Occipital lobe (tissue), 2 donors: ENCODE measurements around the gene C17orf50. TPM values are rescaled to one million over a fixed set of nuclear protein-coding genes. Genes with fewer than 3 reads are reported as not detected.

Experiments used
- DNase-seq: peaks from one replicate; lab custom pipeline; 2025; lab: John Stamatoyannopoulos, UW
- total RNA-seq: library from RNA; depleted of rRNA; stranded (reverse); fragments of >200 nt; gene quantifications from one replicate; pipeline ENCODE4 v1.2.3, GENCODE V29; 2014

Gene C17orf50
- total RNA-seq: not detected

DNA sequence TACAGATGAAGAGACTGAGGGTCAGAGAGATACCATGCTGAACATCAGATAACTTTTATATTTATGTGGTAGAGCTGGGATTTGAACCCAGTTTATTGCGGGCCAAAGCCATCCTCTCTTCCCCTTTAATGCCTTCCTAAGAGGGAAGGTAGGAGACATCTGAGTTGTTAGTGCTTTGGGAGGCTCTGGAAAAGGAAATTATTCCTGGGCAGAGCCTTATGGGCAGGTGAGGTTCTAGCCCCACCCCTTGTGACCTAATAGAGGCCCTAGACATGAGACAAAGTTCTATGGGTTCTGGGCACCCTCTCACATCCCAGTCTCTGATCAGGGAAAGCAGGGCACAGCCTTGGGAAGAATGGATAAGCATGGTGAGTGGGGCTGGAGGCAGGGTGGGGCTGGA is at the start of gene C17orf50:
C17orf50 (plus strand) TSS at position 301 of the 400 bp plus-strand sequence; CDS start at position 356, 55 bp downstream.
- DNase-seq: no peak

GRCh38 chr17:35710950-35711349 is 49.7 kb upstream of the C17orf50 start:
- DNase-seq: no peak

- DNase-seq: no peak
Measured at GRCh38 chr17:35713069-35713728, 47.5 kb upstream of the C17orf50 start.

DNA sequence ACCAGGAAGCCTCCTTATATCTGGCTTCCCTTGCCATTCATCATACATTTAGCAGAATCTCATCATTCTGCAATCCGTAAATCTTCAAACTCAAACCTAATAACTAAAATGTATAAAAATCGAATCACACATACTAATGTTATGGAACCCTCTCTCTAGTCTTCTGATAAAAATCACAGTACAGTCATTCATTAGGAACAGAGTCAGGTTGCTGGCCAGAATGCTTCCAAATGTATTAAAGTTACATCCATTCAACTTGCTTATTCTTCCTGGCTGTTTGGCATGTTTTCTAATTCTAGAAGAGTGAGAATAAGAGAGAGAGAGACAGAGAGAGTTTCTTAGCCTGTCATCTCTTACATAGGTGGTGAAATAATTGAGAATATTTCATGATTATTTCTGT is 45.7 kb upstream of the C17orf50 start:
- DNase-seq: no peak

GRCh38 chr17:35715416-35715815 is 45.3 kb upstream of the C17orf50 start:
- no peak for DNase-seq

DNA sequence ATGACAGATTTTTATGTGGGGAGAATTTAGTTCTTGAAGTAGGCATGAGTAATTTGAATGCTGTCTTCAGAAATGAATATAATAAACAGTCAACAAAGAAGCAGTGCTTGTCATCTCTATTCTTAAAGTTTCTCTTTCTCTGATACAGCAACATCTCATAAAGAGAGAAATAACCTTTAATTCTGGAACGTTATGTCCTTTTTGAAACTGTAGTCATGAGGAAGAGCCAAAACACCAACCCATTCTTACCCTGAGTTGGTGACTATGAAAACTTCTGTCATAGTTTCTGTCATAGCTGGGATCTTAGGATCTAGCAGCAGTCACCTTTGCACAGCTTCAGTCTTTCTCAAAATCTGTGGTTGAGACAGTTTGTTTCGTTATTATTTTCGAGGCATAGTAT is 44.5 kb upstream of the C17orf50 start:
- no peak for DNase-seq

DNA sequence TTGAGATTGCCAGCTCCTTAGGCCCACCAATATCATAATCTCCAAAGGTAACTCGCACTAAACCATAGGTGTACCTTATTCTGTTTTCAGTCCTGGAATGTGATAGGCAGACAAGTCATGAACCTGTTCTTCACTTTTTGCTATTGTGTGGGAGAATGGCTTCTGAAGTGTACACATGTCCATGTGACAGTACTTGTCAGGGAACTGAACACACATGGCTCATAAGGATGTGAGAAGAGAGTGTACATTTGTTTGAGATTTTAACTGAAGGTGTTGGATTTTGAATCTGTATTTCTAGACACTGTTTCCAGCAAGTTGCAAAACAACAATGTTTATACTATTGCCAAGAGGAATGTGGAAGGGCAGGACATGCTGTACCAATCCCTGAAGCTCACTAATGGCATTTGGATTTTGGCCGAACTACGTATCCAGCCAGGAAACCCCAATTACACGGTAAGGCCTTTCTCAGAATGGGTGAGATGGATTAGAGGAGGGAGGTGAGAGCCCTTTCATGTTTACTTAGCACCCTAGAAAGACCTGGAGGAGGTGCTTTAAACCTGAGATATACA is 43.7 kb upstream of the C17orf50 start:
- no peak for DNase-seq

DNA sequence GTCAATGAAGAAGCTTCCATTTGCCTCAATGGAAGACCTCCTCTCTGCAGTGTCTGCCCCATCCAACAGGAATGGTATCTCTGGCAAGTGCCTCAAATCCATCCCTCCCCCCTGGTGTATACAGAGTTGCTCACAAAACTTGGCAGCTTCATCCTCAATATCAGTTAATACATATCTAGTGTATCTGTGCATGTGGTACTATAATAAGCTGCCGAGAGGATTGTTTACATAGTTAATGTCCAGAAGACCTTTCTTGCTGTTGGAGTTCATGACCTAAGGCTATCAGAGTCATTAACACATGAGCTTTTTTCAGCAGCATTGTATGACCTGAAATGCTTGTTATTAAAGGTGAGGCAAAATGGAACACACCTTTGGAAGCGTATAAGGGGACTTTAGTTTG is 43.2 kb upstream of the C17orf50 start:
- no peak for DNase-seq

GRCh38 chr17:35723735-35724134 is 37.0 kb upstream of the C17orf50 start:
- no peak for DNase-seq

- no peak for DNase-seq
Measured at GRCh38 chr17:35725058-35725457, 35.6 kb upstream of the C17orf50 start.

GRCh38 chr17:35725802-35726126 is 34.9 kb upstream of the C17orf50 start:
- no peak for DNase-seq

DNA sequence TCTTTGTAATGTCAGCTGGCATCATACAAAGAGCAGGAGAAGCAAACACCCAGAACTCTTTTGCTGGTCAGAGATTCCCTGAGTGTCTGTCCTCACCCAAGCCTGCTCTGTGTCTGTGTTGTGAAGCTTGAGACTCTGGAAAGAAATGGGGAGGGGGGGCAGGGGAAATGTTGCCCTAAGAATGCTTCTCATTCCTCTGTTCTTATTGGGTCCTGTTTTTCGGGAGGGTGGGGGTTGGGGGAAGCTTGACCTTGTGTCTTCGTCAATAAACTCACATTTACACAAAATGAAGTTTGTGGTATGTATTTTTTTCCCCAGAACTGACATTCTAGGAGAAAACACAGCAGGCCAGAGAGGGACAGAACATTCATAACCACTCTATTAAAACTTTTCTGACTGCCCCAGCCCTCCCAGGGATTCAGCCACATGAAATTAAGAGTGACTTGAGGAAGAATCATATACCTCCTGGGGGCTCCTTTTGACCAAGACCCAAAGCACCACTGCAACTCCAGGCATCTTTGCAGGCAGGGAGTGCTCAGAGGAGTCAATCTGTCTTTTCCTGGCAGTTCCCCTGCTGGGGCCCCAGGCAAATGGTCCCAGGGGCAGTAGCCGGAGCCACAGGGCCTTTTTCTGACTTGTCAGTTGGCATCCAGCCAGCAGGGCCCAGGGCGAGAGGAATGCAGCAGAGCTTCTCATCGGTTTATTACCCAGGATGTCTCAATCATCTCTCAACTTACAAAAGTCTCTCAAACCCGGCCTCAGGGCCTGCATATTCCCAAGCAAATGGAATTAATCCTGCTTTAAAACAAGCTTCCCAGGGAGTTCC is 34.3 kb upstream of the C17orf50 start:
- DNase-seq: no peak

DNA sequence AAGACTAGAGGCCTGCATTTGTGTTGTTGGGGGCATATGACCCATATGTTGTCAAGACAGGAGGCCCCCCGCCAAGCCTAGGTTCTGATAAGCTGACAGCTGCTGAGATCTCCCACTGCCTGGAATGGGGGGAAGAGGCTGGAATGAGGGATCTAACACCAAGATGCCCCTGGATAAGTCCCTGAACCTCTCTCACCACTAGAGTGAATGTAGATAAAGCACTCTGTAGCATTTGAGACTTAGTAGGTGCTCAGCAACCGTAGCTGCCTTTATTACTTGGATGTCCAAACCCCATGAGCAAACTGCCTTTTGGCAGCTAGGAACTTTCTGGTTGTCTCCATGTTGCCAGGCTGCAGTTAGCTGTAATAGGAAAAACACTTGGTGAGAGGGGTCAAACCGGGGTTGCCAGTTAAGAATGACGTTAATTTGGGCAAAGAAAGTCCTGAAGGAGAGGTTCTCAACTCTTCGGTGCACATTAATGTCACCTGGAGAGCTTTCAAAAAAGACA is 33.7 kb upstream of the C17orf50 start:
- DNase-seq: no peak

DNA sequence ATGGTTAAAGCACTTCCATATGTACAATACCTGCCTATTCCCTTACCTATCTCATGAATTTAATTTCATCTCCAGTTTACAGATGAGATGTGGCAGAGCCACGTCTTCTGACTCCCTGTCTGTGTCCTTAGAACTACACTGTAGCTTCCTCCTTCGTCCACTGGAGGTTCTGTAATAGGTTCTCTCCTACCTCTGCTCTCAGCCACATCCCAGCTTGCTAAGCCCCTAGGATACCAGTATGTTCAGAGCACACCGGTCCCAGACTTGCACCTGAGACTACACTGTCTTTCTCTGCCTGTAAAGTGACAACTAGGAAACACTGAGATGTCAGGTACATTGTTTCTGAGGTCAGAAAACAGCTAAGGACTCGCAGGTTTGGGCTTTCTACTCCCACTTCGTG is 33.1 kb upstream of the C17orf50 start:
- DNase-seq: no peak

DNA sequence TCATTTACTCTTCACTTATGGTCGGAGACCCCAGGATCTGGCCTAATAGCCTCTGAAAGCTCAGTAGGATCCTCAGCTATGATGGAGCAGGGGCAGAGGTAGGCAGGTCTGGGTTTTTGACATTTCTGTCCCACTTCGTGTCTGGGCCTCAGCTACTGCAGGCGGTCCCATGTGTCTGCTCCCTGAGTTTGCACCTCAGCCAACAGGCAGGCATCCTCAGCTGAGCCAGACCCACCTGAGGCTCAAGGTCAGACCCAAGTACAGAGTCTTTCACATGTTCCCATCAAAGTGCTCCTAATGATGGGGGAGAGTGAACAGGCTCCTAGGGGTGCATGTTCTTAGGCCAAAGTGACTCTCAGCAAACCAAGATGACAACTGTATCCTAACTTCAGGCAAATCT is 32.1 kb upstream of the C17orf50 start:
- no peak for DNase-seq

DNA sequence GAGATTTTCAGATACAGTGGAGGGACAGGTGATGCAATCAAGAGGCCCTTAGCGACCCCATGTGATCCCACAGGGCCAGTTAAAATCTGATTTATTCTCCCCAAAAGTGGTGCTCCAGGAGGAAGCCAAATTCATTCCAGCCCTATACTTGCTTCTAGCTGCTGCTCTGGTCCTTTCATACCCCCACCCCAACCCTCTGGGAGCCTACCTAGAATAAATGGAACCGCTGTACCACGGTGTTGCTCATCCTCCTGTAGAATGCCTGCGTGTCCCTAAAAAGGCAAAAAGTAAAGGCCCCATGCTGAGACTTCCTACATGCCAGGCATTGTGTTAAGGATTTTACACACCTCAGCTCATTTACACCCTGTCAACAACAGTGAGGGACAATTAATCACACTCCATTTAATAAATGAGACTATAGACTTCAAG is 31.3 kb upstream of the C17orf50 start:
- no peak for DNase-seq

DNA sequence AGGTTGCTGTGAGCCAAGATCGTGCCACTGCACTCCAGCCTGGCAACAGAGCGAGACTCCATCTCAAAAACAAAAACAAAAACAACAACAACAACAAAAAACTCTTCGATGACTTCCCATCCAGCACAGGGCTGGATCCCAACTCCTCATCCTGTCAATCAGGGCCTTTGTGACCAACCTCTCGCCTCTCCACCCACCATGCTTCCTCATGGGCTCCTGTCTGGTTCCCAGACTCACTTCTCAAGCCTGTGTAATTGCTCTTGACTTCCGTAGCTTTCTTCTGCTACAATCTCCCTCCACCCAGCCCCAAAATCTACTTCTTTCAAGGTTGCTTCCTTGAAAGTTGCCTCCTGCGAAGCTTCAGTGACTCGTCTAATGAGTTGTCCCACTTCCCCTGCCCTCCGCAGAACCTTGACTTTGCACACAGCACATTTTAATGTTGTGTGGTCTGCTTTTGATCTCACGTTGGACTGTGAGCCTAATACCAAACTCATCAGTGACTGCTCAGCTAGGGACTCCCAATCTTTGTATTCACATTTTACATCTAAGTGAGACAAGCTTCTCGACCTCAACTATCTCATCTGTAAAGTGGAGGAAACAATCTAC is 30.2 kb upstream of the C17orf50 start:
- no peak for DNase-seq

DNA sequence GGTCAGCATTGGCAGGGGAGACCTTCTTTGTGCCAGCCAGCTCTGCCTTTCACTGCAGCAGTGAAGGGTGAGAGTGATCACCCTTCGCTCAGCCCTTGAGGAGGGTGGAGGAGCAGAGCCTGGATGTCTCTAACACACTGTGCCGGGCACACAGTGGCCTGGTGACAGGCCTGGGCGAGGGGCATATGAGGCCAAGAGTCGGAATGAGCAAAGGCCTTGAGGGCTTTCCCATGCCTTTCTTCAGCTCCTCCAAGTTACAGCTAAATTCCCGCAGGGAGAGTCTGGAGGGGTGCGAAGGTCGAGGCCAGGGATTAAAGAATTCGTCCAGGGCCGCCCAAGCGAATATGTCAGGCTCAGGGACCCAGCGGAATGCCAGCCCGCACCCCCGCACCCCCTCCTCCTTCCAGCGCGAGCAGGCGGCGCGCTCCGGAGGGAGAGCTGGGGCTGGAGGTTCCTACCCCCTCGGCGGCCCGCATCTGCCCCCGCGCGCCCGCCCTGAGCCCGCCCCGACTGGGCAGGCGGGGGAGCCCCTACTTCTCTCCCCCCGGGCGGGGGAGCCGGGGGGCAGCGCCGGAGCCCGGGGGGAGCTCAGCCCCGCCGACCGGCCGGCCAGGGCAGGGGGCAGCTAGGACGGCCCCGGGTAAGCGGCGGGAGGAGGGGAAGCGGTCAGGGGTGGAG is 29.3 kb upstream of the C17orf50 start, which contains the start of gene RASL10B:
RASL10B (plus strand) TSS at position 401 of the 678 bp plus-strand sequence. CDS start 3,546 bp downstream, outside the sequence.
- peak; percentile 62 for DNase-seq

- no peak for DNase-seq
Measured at GRCh38 chr17:35731917-35732805, 28.5 kb upstream of the C17orf50 start.

- no peak for DNase-seq
Measured at GRCh38 chr17:35732806-35733136, 27.9 kb upstream of the C17orf50 start.
